DOHH2 (cell line): ENCODE data around the gene ABTB1.

Experiments used
- H3F3A ChIP-seq: fragments of 200-600 bp; sonication (generic), shearing (Covaris generic); 2 replicates; pipeline ENCODE4 v1.6.0; 2016; ENCODE audit warnings: antibody characterized with exemption, mild to moderate bottlenecking; ENCODE audit not compliant: control insufficient read depth, insufficient read depth
- H3K27ac ChIP-seq: fragments of 200-600 bp; sonication (generic); 2 replicates; pipeline ENCODE4 v1.5.1; 2014; ENCODE audit warnings: low read depth, mild to moderate bottlenecking, low read length, moderate library complexity
- H3K27me3 ChIP-seq: fragments of 200-600 bp; sonication (generic); 2 replicates; pipeline ENCODE4 v1.6.1; 2014; ENCODE audit warnings: mild to moderate bottlenecking, low read length, mixed read lengths; ENCODE audit not compliant: control insufficient read depth
- H3K36me3 ChIP-seq: fragments of 200-600 bp; sonication (generic); 2 replicates; pipeline ENCODE4 v1.6.1; 2014; ENCODE audit warnings: mild to moderate bottlenecking, low read length, moderate library complexity, mixed read lengths; ENCODE audit not compliant: control insufficient read depth
- H3K4me1 ChIP-seq: fragments of 200-600 bp; sonication (generic); 2 replicates; pipeline ENCODE4 v1.6.1; 2014; ENCODE audit warnings: mild to moderate bottlenecking, low read length, mixed read lengths; ENCODE audit not compliant: control insufficient read depth
- H3K4me2 ChIP-seq: fragments of 200-600 bp; sonication (generic); 2 replicates; pipeline ENCODE4 v1.6.0; 2014; ENCODE audit warnings: mild to moderate bottlenecking, low read length, moderate library complexity
- H3K4me3 ChIP-seq: fragments of 200-600 bp; sonication (generic); 2 replicates; pipeline ENCODE4 v1.5.1; 2014; ENCODE audit warnings: mild to moderate bottlenecking, low read length, mixed read lengths
- H3K79me2 ChIP-seq: fragments of 200-600 bp; sonication (generic); 2 replicates; pipeline ENCODE4 v1.6.1; 2014; ENCODE audit warnings: mild to moderate bottlenecking, low read length, mixed read lengths; ENCODE audit not compliant: control insufficient read depth
- H3K9me2 ChIP-seq: fragments of 200-600 bp; sonication (generic); replicated peaks from 2 replicates; pipeline ENCODE4 v1.6.1; 2014; ENCODE audit warnings: mild to moderate bottlenecking, low read length, mixed read lengths; ENCODE audit not compliant: control insufficient read depth
- H3K9me3 ChIP-seq: fragments of 200-600 bp; sonication (generic); 2 replicates; pipeline ENCODE4 v1.6.1; 2014; ENCODE audit warnings: antibody characterized with exemption, low read length, mixed read lengths; ENCODE audit not compliant: control insufficient read depth, insufficient read depth
- H4K20me1 ChIP-seq: fragments of 200-600 bp; sonication (generic); 2 replicates; pipeline ENCODE4 v1.6.0; 2014; ENCODE audit warnings: low read depth, mild to moderate bottlenecking, antibody characterized with exemption, low read length, moderate library complexity; ENCODE audit not compliant: control insufficient read depth, insufficient read depth
- EZH2phosphoT487 ChIP-seq: fragments of 200-600 bp; sonication (generic); IDR thresholded peaks from 2 replicates; pipeline ENCODE4 v1.6.1; 2017; ENCODE audit warnings: borderline replicate concordance, mild to moderate bottlenecking, antibody characterized with exemption, low read length, moderate library complexity, mixed read lengths
- TF ChIP-seq, protein P1 (sequence below): fragments of 200-600 bp; sonication (generic); IDR thresholded peaks from one replicate; pipeline ENCODE4 v1.5.1; 2014; ENCODE audit warnings: antibody characterized with exemption, mild to moderate bottlenecking, low read depth, low read length; ENCODE audit not compliant: poor library complexity, severe bottlenecking

ABTB1 gene

DNA sequence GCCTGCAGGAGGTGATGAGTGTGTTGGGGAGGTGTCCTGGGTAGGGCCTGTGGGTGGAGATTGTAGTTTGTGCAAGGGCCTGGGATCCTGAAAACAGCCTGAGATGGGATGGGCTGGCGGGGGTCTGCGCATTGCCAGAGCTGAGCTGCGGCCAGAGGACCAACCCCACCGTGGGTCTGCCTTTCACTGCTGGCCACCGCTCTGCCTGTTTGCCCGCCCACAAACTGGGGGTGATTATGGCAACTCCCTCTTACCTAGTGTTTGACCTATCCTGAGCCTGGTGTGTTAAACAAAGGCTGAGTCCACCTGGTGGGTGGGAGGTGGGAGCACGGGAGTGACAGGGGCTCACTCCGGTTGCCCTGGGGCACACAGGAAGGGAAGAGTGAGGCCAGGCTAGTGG lies 9.8 kb downstream of the ABTB1 start:
- Histone ChIP-seq H3F3A (peaks cover 5% of the 10 kb centered on the region), H3K79me2 (no peaks in the 10 kb centered on the region), H3K9me3 (peaks cover 7% of the 10 kb centered on the region; the same call in 1 of the 2 replicates), H3K4me1 (peaks cover 57% of the 10 kb centered on the region), H3K27ac (no peak overlapping the region), H3K36me3 (no peaks in the 10 kb centered on the region), H3K4me3 (no peak overlapping the region), H3K27me3 (no peaks in the 10 kb centered on the region), H3K9me2 (no peaks in the 10 kb centered on the region), H3K4me2 (peak overlapping the region; percentile 36), H4K20me1 (no peaks in the 10 kb centered on the region)
- TF ChIP-seq EZH2phosphoT487, result no peak
- TF ChIP-seq, protein P1, sequence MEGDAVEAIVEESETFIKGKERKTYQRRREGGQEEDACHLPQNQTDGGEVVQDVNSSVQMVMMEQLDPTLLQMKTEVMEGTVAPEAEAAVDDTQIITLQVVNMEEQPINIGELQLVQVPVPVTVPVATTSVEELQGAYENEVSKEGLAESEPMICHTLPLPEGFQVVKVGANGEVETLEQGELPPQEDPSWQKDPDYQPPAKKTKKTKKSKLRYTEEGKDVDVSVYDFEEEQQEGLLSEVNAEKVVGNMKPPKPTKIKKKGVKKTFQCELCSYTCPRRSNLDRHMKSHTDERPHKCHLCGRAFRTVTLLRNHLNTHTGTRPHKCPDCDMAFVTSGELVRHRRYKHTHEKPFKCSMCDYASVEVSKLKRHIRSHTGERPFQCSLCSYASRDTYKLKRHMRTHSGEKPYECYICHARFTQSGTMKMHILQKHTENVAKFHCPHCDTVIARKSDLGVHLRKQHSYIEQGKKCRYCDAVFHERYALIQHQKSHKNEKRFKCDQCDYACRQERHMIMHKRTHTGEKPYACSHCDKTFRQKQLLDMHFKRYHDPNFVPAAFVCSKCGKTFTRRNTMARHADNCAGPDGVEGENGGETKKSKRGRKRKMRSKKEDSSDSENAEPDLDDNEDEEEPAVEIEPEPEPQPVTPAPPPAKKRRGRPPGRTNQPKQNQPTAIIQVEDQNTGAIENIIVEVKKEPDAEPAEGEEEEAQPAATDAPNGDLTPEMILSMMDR, result no peak

DNA sequence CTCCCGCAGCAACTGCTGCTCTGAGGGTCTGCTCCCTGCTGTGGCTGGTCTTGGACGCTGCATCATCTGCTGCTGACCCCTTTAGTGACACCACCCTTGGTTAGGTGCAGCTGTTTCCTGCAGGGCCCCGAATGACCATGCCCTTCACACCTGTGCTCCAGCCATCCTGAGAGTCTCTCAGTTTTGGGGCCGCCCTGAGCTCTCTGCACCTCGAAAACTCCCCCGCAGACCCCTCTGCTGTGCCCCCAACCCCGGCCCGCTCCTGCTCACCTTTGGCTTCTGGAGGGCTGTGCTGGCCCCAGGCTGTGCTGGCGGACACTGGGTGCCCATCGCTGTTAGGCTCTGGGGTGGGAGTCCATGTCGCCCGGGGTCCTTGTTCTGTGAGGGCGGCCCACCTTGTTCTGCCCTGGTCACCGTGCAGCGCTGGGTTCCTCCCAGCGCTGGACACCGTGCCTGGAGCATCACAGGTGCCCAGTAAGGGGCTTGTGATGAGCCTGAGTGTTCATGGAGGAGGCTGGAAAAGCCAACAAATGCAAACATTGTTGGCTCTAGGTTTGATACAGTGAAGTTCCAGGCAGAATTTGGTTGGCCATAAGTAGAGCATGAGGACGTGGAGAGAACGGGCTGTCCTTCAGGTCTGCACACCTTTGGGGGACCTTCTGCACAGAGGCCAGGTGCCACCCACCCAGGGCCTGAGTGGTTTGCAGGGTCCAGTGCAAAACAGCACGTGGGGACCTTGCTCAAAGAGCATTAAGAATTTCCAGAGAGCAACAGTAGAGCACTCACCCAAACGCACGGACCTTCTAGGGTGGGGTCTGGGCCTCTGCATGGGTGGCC lies 12.3 kb downstream of the ABTB1 start:
- H3K36me3 ChIP-seq, result no peaks in the 10 kb centered on the region
- TF ChIP-seq, protein P1, result no peak
- TF ChIP-seq EZH2phosphoT487, result no peak

DNA sequence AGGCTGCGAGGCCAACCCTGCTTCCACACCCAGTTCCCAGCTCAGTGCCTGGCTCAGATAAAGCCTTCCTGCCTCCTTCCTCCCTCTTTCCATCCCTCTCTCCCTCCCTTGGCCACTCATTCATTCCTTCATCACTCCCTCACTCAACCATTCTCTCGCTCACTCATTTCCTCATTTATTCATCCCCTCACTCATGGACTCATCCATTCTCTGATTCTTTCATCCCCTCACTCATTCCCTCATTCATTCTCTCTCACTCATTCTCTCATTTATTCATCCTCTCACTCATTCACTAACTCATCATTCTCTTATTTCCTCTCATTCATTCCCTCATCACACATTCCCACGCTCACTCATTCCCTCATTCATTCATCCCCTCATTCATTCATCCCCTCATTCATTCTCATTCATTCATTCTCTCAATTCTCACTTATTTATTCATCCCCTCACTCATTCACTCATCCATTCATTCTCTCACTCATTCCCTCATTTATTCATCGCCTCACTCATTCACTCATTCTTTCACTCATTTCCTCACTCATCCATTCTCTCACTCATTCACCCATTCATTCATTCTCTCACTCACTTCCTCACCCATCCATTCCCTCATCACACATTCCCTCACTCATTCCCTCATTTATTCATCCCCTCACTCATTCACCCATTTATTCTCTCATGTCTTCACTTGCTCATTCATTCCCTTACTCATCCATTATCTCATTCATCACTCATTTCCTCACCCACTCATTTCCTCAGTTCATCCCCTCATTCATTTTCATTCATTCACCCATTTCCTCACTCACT lies 13.2 kb downstream of the ABTB1 start:
- H3K9me2 ChIP-seq, result no peaks in the 10 kb centered on the region
- no peaks in the 10 kb centered on the region for H3K27me3 ChIP-seq
- no peaks in the 10 kb centered on the region for H3K79me2 ChIP-seq
- no peak for TF ChIP-seq EZH2phosphoT487
- TF ChIP-seq, protein P1, result no peak
- peaks cover 5% of the 10 kb centered on the region for H3F3A ChIP-seq
- H3K4me3 ChIP-seq, result no peak overlapping the region
- no peaks in the 10 kb centered on the region for H4K20me1 ChIP-seq
- no peak overlapping the region for H3K4me2 ChIP-seq
- H3K36me3 ChIP-seq, result no peaks in the 10 kb centered on the region
- peaks cover 8% of the 10 kb centered on the region; the same call in 1 of the 2 replicates for H3K9me3 ChIP-seq
- H3K4me1 ChIP-seq, result peaks cover 44% of the 10 kb centered on the region
- no peak overlapping the region for H3K27ac ChIP-seq

More for the DNA sequence above, 12.3 kb downstream of the ABTB1 start:
- peaks cover 8% of the 10 kb centered on the region; the same call in 1 of the 2 replicates for H3K9me3 ChIP-seq
- H3K79me2 ChIP-seq, result no peaks in the 10 kb centered on the region
- H3K4me3 ChIP-seq, result no peak overlapping the region
- H4K20me1 ChIP-seq, result no peaks in the 10 kb centered on the region
- no peak overlapping the region for H3K27ac ChIP-seq
- H3K27me3 ChIP-seq, result no peaks in the 10 kb centered on the region
- H3K4me2 ChIP-seq, result no peak overlapping the region
- no peaks in the 10 kb centered on the region for H3K9me2 ChIP-seq
- peaks cover 47% of the 10 kb centered on the region for H3K4me1 ChIP-seq
- peaks cover 5% of the 10 kb centered on the region for H3F3A ChIP-seq
